Stimulated activated CD8-positive, alpha-beta memory T cell treated with anti-CD3 and anti-CD28 coated beads, Interleukin-12 subunit alpha, Interleukin-12 subunit beta, amount 100 ng/mL, for 24 hours (primary cell): Measurements from ENCODE around the gene POLL.
"Not testable (repeated sequence)": the region's sequence is repeated elsewhere in the genome, so short reads cannot be mapped to it uniquely, and the experiment has no call there.

Source experiments
- DNase-seq: peaks from one replicate; pipeline ENCODE4 v3.0.0-alpha.2; 2020; ENCODE audit errors: extremely low read depth

POLL gene

DNA sequence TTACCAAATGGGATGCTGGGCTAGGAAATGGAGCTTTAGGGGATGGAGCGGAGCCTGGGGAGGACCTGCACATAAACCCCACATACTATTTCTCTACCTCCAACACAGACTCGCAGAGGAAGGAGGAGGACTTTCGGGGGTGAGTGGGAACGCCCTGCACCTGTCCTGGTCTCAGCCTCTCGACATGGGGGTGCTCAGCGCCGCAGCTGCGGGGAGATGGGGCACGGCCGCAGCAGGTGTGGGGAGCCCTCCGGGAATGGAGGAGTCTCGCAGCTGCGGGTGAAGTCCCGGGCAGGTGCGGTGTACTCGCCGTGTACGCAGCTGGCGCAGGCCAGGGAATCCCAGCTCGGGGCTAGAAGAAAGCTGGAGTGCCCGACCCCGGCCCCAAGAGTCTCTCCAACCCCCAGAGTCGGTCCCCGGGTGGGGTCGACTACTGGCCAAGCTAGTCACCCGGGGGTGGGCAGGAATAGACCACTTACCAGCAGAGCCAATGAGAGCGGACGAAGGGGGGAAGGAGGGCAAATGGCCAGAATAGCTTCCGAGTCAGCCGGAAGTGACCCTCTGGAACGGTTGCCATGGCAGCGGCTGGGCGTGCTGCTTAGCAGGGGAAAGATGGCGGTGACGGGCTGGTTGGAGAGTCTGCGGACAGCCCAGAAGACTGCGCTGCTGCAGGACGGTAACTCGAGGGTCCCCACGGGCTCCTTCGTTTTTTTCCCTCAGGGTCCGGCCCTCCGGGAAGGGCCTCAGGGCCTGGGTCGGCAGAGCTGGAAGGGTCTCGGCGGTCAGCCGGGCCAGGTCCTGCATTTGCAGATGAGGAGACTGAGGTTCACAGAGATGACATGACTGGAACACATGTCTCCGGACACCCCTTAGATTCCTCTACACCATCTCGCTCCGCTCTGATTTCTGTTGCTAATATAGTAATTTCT is at the start of gene POLL, which contains the start of gene DPCD:
TSS of gene POLL (minus strand) at position 533 of the 929 bp plus-strand sequence. CDS start 897 bp downstream, outside the sequence.
TSS of gene DPCD (plus strand) at position 597 of the 929 bp plus-strand sequence. CDS start at position 613, 16 bp downstream.
- peak; percentile 86 for DNase-seq

DNA sequence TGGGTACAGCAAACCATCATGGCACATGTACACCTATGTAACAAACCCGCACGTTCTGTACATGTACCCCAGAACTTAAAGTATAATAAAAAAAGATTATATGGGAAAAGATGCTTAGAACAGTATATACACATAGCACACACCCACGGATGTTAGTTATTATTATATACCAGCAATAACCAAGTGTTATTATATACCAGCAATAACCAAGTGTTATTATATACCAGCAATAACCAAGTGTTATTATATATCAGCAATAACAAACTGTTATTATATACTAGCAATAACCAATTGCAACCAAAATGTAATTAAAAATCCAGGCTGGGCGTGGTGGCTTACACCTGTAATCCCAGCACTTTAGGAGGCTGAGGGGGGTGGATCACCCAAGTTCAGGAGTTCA is 45.5 kb upstream of the POLL start:
- not testable (repeated sequence) for DNase-seq

DNA sequence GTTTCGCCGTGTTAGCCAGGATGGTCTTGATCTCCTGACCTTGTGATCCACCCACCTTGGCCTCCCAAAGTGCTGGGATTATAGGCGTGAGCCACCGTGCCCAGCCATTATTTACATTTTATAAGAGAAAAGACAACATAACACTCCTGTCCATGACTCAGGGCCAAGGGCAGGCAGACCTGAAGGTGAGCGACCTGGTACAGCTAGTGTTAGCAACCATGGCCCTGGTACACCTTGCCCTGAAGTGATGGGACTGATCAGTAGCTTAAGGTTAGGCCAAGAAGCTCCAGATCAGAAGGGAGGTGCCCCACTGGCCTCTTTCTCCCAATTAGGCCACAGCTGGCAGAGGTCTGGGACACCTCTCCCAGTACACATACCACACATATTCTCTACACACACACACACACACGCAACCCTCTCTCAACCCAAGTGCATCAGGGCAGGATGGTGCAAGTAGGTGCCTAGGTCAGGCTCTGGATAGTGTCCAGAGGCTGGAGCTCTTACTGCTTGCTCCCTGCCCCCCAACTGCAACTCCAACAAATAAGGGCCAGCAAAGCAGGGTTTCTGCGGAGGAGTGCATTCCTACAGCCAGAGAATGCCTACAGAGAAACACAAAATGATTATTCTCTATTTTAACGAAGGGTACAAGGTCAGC is 43.9 kb upstream of the POLL start:
- DNase-seq: no peak

DNA sequence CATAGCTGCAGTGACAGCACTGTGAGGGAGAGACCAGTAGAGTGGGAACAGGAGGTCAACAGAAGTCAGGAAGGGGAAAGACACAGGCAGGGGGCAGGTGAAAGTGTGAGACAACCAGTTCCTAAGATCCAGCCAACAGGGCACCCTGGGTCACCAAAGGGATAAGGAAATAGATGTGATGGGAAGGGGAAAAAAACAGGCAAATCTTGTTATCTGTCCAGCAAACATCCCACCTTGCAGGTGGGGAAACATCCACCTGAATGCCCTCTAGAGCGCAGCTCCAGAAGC is 42.5 kb upstream of the POLL start:
- no peak for DNase-seq

DNA sequence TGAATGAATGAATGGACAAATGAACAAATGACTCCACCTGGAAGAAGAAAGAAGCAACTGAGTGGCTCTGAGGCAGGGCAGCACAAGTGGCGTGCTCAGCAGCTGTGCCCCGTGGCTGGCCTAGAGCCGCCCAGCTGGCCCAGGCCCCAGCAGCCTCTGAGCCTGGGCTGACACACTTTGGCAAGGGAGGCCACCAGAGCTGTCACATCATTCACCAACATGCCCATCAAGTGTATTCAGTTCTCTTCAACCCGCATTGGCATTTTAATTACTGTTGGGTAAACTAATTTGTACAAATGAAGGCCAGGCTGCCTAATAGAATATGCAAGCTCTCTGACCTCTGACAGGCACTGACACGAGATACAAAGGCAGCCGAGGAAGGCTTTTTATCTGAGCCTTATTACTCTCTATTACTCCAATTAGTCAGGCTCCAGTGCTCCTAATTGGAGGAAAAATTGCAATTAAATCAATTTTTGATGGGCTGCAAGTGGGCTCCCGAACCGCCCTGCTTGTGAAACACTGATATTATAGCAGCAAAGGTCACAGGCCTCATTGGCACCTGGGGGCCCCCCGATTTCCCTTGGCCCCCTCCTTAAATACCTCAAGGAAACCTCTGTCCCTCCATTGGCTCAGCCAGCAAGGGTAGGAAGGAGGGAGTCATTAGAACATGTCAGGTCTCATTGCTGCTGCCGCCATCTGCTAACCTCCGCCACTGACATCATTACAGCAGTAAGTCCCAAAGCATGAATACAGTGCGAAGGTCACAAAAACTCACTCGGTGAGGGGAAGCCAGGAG is 42.0 kb upstream of the POLL start:
- no peak for DNase-seq

DNA sequence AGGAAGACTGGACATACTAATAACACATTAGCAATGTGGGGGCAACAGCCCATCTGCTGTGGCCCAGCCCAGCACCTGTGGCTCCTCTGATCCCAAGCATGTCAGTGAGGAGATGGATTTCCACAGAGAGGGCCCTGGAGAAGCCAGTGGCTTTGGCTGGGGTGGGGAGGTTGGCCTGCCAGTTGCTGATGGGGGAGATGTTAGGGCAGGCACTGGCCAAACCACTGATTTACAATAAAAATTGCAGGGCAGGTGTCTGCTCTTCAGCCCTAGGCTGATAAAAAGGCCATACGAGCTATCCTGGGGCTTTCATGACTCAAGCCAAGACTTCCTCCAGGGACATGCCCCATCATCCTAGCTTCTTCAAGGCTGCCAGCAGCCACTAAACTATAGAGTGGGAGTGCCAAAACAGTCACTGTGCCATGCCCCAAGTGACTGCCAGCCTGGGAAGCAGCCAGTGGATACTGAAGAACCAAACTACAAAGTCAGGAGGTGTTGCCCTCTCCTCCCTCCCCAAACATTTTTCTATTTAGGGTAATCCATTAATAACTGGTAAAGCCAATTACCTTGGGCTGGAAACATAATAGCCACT is 37.9 kb upstream of the POLL start:
- DNase-seq: no peak

DNA sequence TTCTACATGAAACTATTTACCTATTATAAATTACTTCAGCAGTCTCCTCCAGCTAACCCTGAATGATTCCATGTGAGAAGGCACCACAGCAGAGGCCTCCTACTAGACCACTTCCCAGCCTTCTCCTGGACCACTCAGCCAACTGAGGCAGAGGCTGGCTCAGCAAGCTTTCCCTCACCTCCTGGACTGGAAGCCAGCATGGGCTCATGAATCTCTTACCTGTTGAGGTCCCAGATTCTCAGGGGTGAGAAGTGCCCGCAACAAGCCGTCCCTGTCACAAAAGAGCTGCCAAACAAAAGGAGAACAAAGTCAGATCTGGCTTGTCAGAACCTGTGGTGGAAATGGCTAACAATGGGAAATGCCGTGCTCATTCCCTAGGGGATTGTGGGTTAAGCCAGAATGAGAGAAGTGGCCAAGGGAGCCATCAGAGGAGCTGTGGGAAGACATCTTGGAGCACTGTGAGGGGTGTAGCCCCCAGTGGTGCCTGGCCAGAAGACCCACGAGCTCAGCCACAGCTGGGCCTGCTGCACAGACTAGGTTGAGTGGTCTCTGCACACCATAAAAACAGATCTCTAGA is 36.6 kb upstream of the POLL start:
- DNase-seq: no peak

DNA sequence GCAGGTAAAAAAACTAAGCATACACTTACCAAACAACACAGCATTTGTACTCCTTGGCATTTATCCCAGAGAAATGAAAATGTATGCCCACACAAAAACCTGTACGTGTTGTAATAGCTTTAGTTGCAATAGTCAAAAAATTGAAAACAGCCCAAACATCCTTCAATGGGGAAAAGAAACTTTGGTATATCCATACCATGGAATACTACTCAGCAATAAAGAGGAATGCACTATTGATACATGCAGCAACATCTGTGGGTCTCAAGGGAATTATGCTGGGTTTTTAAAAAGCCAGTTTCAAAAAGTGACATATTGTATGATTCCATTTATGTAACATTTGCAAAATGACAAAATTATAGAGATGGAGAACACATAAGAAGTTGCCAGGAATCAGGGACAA is 35.5 kb upstream of the POLL start:
- DNase-seq: no peak

DNA sequence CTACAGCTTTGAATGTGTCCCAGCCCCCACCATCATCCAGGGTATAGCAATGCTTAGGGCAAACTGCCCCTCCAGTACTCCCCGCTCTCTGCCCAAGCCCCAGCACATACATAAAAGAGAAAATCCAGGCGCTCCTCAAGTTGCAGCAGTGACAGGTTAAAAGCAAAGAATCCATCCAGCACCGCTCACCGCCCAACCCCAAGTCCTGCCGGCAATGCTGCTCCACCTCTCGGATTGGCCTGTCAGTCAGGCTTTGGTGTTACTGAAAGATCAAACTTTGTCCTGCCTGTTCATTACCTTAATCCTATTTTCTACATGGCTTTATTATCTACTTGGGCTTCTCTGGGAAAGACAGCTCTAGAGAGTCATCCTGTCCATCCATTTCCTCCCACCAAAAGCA is 31.9 kb upstream of the POLL start:
- DNase-seq: no peak

DNA sequence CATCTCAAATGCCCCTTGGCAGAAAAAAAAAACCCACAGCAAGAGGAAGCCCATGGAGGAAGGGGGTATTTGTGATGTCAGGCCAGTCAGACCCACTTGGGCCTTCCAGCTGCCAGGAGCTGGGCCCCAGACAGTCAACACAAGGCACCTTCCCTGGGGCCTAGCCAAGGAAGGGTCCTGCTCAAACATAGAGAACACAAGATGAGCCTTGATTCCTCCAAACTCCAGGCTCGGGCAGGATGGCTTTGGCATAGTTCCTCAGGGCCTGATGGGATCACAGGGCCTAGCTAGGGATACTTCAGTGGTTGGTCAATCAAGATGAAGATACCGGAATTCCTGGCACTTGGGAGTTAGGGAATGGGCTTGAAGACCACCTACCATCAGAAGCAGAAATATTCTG is 30.8 kb upstream of the POLL start:
- no peak for DNase-seq

DNA sequence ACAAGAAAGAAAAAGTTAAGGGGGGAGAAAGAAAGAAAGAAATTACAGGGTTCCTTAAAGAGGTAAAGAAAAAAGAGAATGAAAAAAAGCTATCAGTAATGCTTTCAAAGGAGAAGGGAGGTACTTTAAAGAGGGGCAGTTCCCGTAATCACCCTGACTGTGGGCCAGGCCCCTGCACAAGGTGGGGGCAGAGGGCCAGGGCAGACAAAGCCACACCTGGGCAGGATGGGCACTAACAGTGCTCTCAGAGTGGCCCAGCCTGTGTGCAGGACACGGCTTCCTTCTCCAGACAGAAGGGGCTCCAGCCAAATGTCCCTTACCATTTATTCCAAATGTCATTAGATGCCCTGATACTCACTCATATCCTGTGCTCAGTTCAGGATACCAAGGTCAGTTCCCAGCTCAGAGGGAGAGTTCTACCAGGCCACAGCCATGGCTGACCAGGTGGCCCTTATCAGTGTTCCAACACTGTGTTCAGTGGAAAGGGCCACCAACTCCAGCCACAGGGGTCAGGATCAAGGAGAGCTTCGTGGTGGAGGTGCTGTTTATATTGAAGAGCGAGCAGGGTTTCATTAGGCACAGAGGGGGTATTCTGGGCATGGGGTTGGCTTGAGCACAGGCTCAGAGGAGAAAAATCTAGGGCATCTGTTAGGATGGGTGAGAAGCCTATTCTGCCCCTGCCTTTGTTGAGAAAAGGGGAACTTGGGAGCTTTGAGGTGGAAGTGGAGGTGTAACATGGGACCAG is 29.9 kb upstream of the POLL start:
- DNase-seq: no peak

DNA sequence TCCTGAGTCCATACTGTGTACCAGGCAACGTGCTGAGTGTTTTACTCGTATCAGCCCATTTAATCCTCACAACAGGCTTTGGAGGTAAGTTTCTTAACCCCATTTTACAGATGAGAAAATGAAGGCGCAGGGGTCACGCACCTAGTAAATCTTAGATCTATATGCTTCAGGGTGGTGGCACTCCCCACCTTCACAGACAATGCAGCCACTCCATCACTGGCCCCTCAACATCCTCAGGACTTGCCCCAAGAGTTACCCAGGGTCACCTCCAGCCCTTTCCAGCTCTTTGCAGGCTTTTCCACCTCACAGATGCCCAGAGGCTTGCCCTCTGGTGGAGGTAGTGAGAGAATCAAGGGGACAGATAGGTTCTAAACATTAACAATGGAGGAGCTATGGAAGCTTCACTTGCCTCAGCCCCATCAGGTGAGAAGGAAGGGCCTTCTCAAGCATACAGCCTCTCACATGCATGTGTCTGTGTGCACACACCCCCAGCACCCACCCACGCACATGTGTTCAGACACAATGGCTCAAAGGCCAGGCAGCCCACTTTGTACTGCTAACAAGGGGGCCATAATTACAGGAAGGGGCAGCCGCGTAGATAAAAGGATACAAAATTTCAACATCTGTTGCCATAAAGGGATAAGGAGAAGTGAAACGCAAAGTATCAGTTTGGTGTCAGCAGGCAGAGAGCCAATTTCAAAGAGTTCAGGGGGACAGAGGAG is 29.2 kb upstream of the POLL start:
- no peak for DNase-seq

DNA sequence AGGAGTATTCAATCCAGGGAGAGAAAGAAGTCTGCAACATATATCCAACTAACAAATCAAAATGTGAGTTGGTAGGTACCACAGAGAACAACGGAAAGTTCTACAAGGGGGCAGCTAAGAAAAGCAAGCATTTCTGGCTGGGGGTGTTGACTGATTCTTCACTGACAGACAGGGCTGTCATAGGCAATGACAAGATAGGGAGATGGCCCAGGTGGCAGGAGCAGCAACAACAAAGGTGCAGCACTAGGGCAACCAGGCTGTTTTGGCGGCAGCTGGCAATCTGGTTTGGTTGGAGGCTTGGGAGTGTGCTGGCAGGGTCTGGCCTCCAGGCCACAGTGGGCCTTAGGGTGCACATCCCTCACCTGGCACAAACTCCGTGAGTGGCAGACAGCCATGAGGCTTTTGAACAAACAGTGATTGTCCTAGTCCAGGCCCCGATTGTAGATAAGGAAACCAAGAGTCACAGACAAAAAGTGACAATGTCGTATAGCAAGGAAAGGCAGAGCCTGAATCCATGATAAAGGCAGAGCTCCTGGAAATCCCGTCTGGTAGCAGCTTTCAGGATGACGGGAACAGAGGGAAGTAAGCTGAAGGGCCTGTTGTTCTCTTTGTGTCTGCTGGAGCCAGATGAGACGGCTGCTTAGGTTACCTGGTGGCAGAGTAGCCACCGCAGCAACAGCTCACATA is 28.5 kb upstream of the POLL start:
- DNase-seq: no peak

DNA sequence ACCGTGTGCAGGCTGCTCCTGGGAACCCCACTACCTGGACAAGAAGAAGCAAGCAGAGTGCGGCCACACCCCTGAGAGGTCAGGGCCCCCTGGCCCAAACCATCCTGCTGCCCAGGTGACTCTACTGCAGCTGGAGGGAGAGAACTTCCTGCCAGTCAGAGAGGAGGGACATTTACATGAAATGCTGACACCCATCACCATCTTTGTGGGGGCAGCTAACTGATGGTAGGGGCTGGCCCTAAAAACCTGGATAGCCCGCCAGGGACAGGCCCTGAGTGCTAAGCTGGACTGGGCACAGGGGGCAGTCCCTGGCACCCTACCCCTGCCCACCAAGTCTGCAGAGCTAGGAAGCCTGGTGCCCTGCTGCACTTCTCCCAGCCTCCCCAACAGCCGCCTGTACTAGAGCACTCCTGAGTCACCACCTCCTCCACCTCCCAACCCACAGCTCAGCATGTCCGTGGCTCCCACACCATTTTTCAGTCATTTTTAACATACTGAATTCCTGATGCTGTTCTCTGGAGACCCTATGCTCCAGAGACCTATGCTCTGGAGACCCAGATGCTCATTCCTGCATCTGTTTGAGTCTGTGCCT is 27.6 kb upstream of the POLL start:
- no peak for DNase-seq

DNA sequence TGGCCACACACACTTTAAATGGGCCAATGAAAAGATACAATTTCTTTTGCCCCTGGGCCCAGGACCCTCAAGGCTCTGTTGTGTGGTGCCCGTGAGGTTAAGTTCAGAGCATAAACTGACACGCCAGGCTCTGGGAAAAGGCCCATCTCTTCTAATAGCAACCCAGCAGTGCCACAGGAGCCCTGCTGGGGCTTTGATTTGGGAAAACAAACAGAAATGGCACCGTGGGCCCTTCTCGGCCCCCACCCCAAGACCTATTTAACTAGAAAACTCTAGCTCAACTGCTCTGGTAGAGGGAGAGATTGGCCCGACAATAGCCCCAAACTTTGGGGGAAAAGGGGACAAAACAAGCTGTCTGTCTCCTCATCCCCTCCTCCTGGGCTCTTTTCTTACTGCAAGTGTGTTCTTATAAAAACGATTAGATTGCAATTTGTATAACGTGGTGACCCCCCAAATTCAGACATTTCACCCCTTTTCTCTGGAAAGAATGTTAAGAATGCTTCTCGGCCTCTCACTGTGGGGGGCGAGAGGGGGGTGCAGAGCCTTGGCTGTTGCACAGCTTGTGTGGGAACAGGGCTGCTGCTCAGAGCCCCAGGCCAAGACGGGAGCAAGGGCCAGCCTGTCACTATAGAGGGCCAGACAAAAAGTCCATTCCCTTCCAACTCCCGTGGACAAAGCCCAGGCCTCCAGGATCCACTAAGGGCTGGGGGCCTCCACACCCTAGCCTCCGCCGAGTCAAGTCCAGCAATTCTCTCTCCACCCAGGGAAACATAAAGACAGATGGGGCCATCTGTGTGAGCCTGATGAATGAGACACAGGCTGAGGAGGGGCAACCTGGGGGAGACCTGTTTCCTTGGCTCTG is 26.8 kb upstream of the POLL start:
- DNase-seq: no peak

DNA sequence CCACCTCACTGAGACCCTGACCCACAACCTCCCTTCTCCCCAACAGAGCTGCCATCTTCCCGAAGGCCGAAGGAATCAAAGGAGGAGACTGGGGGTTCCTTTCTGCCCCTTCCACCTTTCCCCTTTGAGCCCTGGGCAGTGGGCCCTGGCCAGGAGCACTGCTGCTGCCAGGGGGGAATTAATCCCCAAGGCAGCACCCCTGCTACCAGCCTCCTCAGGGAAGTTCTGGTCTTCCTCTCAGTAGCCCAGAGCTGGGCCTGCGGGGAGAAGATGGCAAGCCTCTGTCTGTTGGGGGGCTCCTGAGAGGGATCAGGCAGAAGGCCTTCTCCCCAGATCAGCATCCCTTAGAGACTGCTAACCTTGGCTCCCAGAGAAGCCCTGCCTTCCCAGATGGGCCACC is 25.6 kb upstream of the POLL start:
- DNase-seq: no peak

DNA sequence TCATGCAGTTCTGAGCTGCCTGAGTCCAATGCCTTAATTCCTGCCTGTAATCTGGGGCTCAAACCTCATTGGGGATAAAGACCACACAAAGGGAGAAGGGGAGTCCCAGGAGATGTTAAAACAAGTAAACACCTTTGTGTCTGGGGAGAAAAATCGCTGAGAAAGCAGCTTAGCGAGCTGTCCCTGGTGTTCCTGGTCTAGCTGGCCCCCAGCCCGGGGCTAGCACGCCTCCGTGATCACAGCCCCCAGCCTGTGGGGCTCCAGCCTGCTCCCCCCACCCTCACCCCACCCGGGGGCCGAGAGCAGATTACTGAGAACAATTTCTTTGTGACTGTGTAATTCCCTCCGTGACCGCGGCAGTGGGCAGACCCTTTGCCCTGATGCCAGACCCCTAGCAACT is 24.8 kb upstream of the POLL start:
- DNase-seq: no peak

DNA sequence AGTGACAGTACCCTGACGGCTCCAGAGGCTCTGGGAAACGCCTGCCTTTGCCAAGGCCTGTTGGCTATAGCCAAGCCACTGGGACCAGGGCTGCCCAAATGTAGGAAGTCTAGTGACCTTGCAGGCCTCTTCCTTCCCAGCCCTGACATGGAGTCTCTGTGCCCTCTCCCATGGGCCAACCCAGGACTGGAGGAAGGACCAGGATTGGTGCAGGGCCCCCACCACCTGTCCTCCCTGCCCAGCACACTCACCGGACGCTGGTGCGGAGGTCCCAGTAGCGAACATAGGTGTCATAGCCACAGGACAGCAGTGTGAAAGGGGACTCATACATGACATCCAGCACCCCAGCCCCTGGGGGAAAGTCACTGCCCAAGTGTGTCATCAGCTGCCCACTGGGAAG is 24.0 kb upstream of the POLL start:
- no peak for DNase-seq
